ENCODE measurements around the gene TRAPPC4. TPM values are rescaled to one million over a fixed set of nuclear protein-coding genes. Genes with fewer than 3 reads are reported as not detected.
"Not testable (repeated sequence)": the region's sequence is repeated elsewhere in the genome, so short reads cannot be mapped to it uniquely, and the experiment has no call there.

The TRAPPC4 gene
- total and polyA plus RNA-seq, 9 donors: 34.0 to 59.1 (median 55.1) TPM

DNA sequence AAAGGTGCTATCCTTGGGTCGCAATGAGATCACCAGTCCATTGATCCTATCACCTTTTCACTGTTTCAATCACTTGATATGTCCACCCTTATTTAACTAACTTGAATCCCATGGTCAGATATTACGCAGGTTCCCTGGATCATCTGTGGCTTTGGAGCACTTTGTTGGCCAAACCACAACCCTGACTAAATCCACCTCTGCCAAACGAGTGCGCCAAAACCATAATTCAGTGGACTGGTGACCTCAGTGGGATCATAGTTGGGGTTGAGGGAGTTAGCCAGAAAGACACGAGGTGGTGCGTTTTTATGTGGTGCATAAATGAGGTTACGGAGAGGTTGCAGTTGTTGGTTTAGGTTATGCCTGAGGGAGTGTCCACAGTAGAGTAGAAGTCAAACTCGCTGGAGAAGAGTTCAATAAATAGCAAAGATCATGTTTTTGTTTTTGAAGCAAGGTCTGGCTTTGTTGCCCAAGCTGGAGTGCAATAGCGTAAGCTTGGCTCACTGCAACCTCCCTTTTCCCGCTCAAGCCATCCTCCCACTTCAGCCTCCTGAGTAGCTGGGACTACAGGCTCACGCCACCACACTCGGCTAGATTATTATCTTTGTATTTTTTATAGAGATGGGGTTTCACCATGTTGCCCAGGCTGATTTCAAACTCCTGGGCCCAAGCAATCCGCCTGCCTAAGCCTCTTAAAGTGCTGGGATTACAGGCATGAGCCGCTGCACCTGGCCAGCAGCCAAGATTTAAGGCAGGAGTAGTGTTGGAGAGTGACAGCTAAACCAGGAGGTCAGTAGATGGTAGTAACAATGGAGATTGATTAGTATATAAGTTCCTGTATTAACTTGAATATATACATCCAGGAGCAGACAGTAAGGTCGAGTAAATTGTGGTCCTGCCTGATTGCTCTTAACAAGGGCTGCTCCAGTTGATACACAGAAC is 42.5 kb upstream of the TRAPPC4 start:
- Histone ChIP-seq H3K9me3 (no peaks in the 10 kb centered on the region), H3K27me3 (no peaks in the 10 kb centered on the region), H3K4me3 (no peak overlapping the region), H3K4me1 (ENCODE audit: insufficient read depth) (peaks cover 1% of the 10 kb centered on the region), H3K36me3 (no peaks in the 10 kb centered on the region), H3K27ac (no peak overlapping the region)
- no peak for DNase-seq
- TF ChIP-seq POLR2A (IDR thresholded peaks at IDR 0.05) (no peak), EP300 (IDR thresholded peaks at IDR 0.05) (no peak)
- TF ChIP-seq, protein P1, sequence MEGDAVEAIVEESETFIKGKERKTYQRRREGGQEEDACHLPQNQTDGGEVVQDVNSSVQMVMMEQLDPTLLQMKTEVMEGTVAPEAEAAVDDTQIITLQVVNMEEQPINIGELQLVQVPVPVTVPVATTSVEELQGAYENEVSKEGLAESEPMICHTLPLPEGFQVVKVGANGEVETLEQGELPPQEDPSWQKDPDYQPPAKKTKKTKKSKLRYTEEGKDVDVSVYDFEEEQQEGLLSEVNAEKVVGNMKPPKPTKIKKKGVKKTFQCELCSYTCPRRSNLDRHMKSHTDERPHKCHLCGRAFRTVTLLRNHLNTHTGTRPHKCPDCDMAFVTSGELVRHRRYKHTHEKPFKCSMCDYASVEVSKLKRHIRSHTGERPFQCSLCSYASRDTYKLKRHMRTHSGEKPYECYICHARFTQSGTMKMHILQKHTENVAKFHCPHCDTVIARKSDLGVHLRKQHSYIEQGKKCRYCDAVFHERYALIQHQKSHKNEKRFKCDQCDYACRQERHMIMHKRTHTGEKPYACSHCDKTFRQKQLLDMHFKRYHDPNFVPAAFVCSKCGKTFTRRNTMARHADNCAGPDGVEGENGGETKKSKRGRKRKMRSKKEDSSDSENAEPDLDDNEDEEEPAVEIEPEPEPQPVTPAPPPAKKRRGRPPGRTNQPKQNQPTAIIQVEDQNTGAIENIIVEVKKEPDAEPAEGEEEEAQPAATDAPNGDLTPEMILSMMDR (IDR thresholded peaks at IDR 0.05): no peak
- intact Hi-C loops (cut with DNase I): no loop called here
- 63 to 70% (median 70%) methylated on average over 15 of the region's 15 CpGs for whole genome bisulfite sequencing, 3 donors

DNA sequence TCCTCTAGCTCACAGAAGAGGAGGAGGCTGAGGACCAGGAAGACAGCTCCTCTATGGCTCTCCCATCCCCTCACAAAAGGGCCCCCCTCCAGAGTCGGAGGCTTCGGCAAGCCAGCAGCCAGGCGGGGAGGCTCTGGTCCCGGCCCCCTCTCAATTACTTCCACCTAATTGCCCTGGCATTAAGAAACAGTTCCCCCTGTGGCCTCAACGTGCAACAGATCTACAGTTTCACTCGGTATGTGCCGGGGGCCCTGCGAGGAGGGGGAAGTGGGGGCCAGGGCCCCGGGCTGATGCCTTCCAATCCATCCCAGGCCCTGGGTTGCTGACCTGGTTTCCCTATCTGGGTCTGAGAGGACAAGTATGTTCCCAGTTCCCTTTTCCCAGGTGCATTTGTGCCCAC is 39.1 kb upstream of the TRAPPC4 start:
- no peak overlapping the region for H3K4me3 ChIP-seq
- 52 to 55% (median 54%) methylated on average over 9 of the region's 9 CpGs for WGBS, 3 donors
- no peak for DNase-seq

DNA sequence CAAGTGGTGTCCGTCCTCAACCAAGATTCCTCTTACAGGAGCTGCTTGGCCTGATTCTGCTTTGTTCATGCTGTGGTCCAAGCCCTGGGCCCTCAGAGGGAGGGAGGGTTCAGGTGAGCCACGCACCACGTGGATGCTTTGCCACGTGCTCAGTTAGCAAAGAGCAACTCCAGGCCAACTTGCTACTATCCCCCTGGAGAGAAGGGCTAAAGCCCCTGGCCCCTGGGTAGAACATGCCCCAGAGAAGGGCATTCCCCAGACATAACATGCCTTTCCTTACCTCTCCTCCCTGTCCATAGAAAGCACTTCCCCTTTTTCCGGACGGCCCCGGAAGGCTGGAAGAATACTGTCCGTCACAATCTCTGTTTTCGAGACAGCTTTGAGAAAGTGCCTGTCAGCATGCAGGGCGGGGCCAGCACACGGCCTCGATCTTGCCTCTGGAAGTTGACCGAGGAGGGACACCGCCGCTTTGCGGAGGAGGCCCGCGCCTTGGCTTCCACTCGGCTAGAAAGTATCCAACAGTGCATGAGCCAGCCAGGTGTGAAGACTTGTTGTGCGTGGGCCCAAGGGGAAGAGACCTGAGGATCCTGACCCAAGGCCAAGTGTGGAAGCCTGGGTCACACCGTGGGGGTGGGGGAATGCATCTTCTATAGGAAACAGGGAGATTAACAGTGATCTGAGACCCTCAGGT is 38.2 kb upstream of the TRAPPC4 start:
- H3K4me1 ChIP-seq (ENCODE audit: insufficient read depth): peaks cover 1% of the 10 kb centered on the region
- H3K36me3 ChIP-seq: no peaks in the 10 kb centered on the region
- no peak for TF ChIP-seq EP300 (IDR thresholded peaks at IDR 0.05)
- TF ChIP-seq, protein P1 (IDR thresholded peaks at IDR 0.05): no peak
- no peak for TF ChIP-seq POLR2A (IDR thresholded peaks at IDR 0.05)
- DNase-seq: no peak
- WGBS, 3 donors: 8 to 13% (median 12%) methylated on average over 21 of the region's 21 CpGs
- intact Hi-C loops (cut with DNase I): no loop called here
- H3K9me3 ChIP-seq: no peaks in the 10 kb centered on the region
- H3K27me3 ChIP-seq: no peaks in the 10 kb centered on the region
- H3K4me3 ChIP-seq: no peak overlapping the region
- no peak overlapping the region for H3K27ac ChIP-seq

More for the DNA sequence above, 39.1 kb upstream of the TRAPPC4 start:
- intact Hi-C loops (cut with DNase I): no loop called here
- H3K27ac ChIP-seq: no peak overlapping the region
- H3K9me3 ChIP-seq: no peaks in the 10 kb centered on the region
- TF ChIP-seq POLR2A (IDR thresholded peaks at IDR 0.05) (no peak), EP300 (IDR thresholded peaks at IDR 0.05) (no peak)
- TF ChIP-seq, protein P1 (IDR thresholded peaks at IDR 0.05): no peak
- H3K36me3 ChIP-seq: no peaks in the 10 kb centered on the region
- H3K27me3 ChIP-seq: no peaks in the 10 kb centered on the region
- H3K4me1 ChIP-seq (ENCODE audit: insufficient read depth): peaks cover 1% of the 10 kb centered on the region

DNA sequence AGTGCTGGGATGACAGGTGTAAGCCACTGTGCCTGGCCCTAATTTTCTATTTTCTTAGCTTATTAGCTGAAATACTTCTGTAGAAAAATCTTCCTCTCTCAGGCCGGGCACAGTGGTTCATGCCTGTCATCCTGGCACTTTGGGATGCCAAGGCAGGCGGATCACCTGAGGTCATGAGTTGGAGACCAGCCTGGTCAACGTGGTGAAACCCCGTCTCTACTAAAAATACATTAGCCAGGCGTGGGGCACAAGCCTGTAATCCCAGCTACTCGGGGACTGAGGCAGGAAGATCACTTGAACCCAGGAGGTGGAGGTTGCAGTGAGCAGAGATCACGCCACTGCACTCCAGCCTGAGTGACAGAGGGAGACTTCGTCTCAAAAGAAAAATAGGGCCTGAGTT is 34.2 kb upstream of the TRAPPC4 start:
- H3K27me3 ChIP-seq; intact Hi-C loops (cut with DNase I); DNase-seq; H3K36me3 ChIP-seq; H3K27ac ChIP-seq; H3K4me1 ChIP-seq (ENCODE audit: insufficient read depth); H3K4me3 ChIP-seq; H3K9me3 ChIP-seq: not testable (repeated sequence)
- WGBS, 3 donors: 65 to 76% (median 72%) methylated on average over 7 to 8 of the region's 8 CpGs
